Lung (tissue), 12 donors: Measurements from ENCODE around the gene ADAM22. TPM values are rescaled to one million over a fixed set of nuclear protein-coding genes. Genes with fewer than 3 reads are reported as not detected.

ENCODE experiments used
- ATAC-seq: fragments of 200-7000 bp; cut with Tn5 transposase; one replicate; pipeline ENCODE4 v1.9.1; 2020; ENCODE audit warnings: moderate number of reproducible peaks; ENCODE audit not compliant: insufficient read depth, low FRiP score
- DNase-seq, 3 donors: peaks; one replicate each; pipeline ENCODE4 v3.0.0-alpha.2; 2013 to 2017
- H3K27ac ChIP-seq, 2 donors: one replicate each; pipeline ENCODE4 v1.5.1; 2013; ENCODE audit warnings: mild to moderate bottlenecking in 2 of 2, moderate library complexity in 2 of 2, control low read depth in 1 of 2, inconsistent platforms in 1 of 2, low read depth in 1 of 2, low read length in 1 of 2
- H3K27me3 ChIP-seq, 3 donors: one replicate each; pipeline ENCODE4 v1.5.1; 2013; ENCODE audit warnings: low read length in 2 of 3; ENCODE audit not compliant: control insufficient read depth in 3 of 3, insufficient read depth in 3 of 3
- H3K36me3 ChIP-seq, 4 donors: one replicate each; pipeline ENCODE4 v1.5.1; 2013; ENCODE audit warnings: low read length in 4 of 4, mild to moderate bottlenecking in 1 of 4, moderate library complexity in 1 of 4; ENCODE audit not compliant: control insufficient read depth in 4 of 4, insufficient read depth in 4 of 4
- H3K4me1 ChIP-seq, 5 donors: one replicate each; pipeline ENCODE4 v1.5.1; 2013; ENCODE audit warnings: low read length in 5 of 5, mild to moderate bottlenecking in 2 of 5, moderate library complexity in 1 of 5; ENCODE audit not compliant: control insufficient read depth in 5 of 5, insufficient read depth in 5 of 5
- H3K4me3 ChIP-seq: one replicate; pipeline ENCODE4 v1.5.1; 2013; ENCODE audit warnings: mild to moderate bottlenecking, control low read depth, moderate library complexity
- H3K9ac ChIP-seq, 2 donors: one replicate each; pipeline ENCODE4 v1.5.1; 2013; ENCODE audit warnings: low read length in 2 of 2, control low read depth in 1 of 2; ENCODE audit not compliant: insufficient read depth in 1 of 2
- H3K9me3 ChIP-seq, 4 donors: one replicate each; pipeline ENCODE4 v1.5.1; 2013; ENCODE audit warnings: low read length in 3 of 4, mild to moderate bottlenecking in 1 of 4, moderate library complexity in 1 of 4; ENCODE audit not compliant: control insufficient read depth in 4 of 4, insufficient read depth in 3 of 4
- CTCF ChIP-seq: IDR thresholded peaks from 2 replicates; pipeline ENCODE4 v1.5.1; 2012; ENCODE audit warnings: mild to moderate bottlenecking; ENCODE audit errors: control extremely low read depth, extremely low read depth
- WGBS, 2 donors: extraction: QIAGEN DNeasy Blood & Tissue Kit; methylation state at CpG; one replicate each; pipeline ENCODE4 v1.1.7; 2013; 5-methylcytosine and 5-hydroxymethylcytosine counted together
- polyA plus RNA-seq, 2 donors: library from polyadenylated mRNA; stranded (reverse); fragments of 200-250 nt; gene quantifications; one replicate each; pipeline ENCODE4 v1.2.1, GENCODE V29; 2013
- total RNA-seq, 2 donors: library from RNA; depleted of rRNA in 1 of 2; stranded (reverse); fragments of >200 nt in 1 of 2; gene quantifications; one replicate each; pipeline ENCODE4 v1.2.1, GENCODE V29; 2014 to 2021
- donor health status: control.
- donor health status: control.
- donor health status: Bipolar disorder and iron deficiency.
- donor health status: healthy.
- donor health status: DM: yes; HTN: yes; CAD: no.

The ADAM22 gene
- total and polyA plus RNA-seq, 4 donors = 0.13 to 17.7 (median 0.97) TPM

- H3K27me3 ChIP-seq = no peaks in the 10 kb centered on the region
- WGBS, 2 donors = 86 to 89% methylated on average over 1 of the region's 1 CpG
- no peak for DNase-seq
Observed at GRCh38 chr7:88041583-88041982, 107.5 kb downstream of the ADAM22 start.

DNA sequence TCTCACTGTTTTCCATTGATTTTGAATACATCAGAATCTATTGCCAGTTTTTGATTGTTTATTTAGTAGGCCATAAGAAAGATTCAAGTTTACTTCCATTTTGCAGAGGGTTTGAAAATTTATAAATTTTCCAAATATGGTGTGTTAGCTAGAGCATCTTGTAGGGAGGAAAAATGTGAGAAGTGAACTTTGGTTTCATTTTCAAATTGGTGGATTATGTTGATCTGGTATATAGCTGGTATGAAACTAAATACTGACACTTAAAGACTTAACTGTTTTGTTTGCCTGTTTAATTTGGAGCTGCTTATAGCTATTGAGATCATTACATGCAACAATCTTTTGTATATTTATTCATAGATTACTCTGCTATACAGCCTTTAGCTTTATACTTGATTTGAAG is 108.1 kb downstream of the ADAM22 start:
- Histone ChIP-seq H3K27ac (no peak overlapping the region), H3K4me1 (peaks cover 0 to 10% (median 2%) of the 10 kb centered on the region in 5 donors), H3K9ac (no peak overlapping the region), H3K9me3 (no peaks in the 10 kb centered on the region), H3K4me3 (no peak overlapping the region), H3K36me3 (no peaks in the 10 kb centered on the region), H3K27me3 (no peaks in the 10 kb centered on the region)
- no peak for TF ChIP-seq CTCF
- DNase-seq (no peak), ATAC-seq (no peak)

More at GRCh38 chr7:88041583-88041982, 107.5 kb downstream of the ADAM22 start:
- Histone ChIP-seq H3K27ac (no peak overlapping the region), H3K4me3 (no peak overlapping the region), H3K9me3 (no peaks in the 10 kb centered on the region), H3K36me3 (no peaks in the 10 kb centered on the region), H3K4me1 (peaks cover 0 to 9% (median 0%) of the 10 kb centered on the region in 5 donors), H3K9ac (no peak overlapping the region)
- ATAC-seq = no peak
- TF ChIP-seq CTCF = no peak

GRCh38 chr7:88042803-88043202 is 108.8 kb downstream of the ADAM22 start:
- DNase-seq = no peak
- 98 to 99% methylated on average over 1 of the region's 1 CpG for WGBS, 2 donors
- Histone ChIP-seq H3K27ac (no peak overlapping the region), H3K36me3 (no peaks in the 10 kb centered on the region), H3K4me3 (no peak overlapping the region), H3K4me1 (peaks cover 0 to 10% (median 2%) of the 10 kb centered on the region in 5 donors), H3K9ac (no peak overlapping the region), H3K27me3 (no peaks in the 10 kb centered on the region), H3K9me3 (no peaks in the 10 kb centered on the region)
- TF ChIP-seq CTCF = no peak
- ATAC-seq = no peak

- no peaks in the 10 kb centered on the region for H3K9me3 ChIP-seq
- H3K4me1 ChIP-seq = peaks cover 0 to 10% (median 2%) of the 10 kb centered on the region in 5 donors
- H3K4me3 ChIP-seq = no peak overlapping the region
- no peak overlapping the region for H3K27ac ChIP-seq
- H3K27me3 ChIP-seq = no peaks in the 10 kb centered on the region
- WGBS, 2 donors = 92 to 100% methylated on average over 2 of the region's 2 CpGs
- TF ChIP-seq CTCF = no peak
- no peaks in the 10 kb centered on the region for H3K36me3 ChIP-seq
- no peak for ATAC-seq
- H3K9ac ChIP-seq = no peak overlapping the region
- DNase-seq = no peak
Observed at GRCh38 chr7:88044069-88044468, 110.0 kb downstream of the ADAM22 start.
